Measurements from ENCODE around the gene ETV5.

Gene ETV5

GRCh38 chr3:186108941-186109865, at the start of gene ETV5:
TSS of gene ETV5 (minus strand) at chr3:186109089. CDS start at chr3:186105868, 3,221 bp downstream.
- DNase-seq = peak; percentile 100

GRCh38 chr3:186154641-186155040, 45.8 kb upstream of the ETV5 start:
- DNase-seq = no peak

- DNase-seq = no peak
Observed at GRCh38 chr3:186152889-186153292, 44.0 kb upstream of the ETV5 start.

GRCh38 chr3:186152361-186152798, 43.5 kb upstream of the ETV5 start:
- no peak for DNase-seq

GRCh38 chr3:186151077-186151971, 42.4 kb upstream of the ETV5 start:
- DNase-seq = no peak

GRCh38 chr3:186150041-186150830, 41.3 kb upstream of the ETV5 start:
- no peak for DNase-seq

GRCh38 chr3:186149319-186149960, 40.6 kb upstream of the ETV5 start:
- DNase-seq = no peak

- no peak for DNase-seq
Observed at GRCh38 chr3:186144257-186144656, 35.4 kb upstream of the ETV5 start.

- peak; percentile 89 for DNase-seq
Observed at GRCh38 chr3:186143250-186143649, 34.4 kb upstream of the ETV5 start.

GRCh38 chr3:186142393-186142932, 33.6 kb upstream of the ETV5 start:
- peak; percentile 74 for DNase-seq

GRCh38 chr3:186141790-186142189, 32.9 kb upstream of the ETV5 start:
- peak; percentile 35 for DNase-seq

GRCh38 chr3:186138272-186138981, 29.5 kb upstream of the ETV5 start:
- no peak for DNase-seq

GRCh38 chr3:186137051-186137685, 28.3 kb upstream of the ETV5 start:
- DNase-seq = no peak

GRCh38 chr3:186133980-186134379, 25.1 kb upstream of the ETV5 start:
- no peak for DNase-seq

- no peak for DNase-seq
Observed at GRCh38 chr3:186132487-186132886, 23.6 kb upstream of the ETV5 start.

GRCh38 chr3:186129206-186129605, 20.3 kb upstream of the ETV5 start:
- DNase-seq = no peak

GRCh38 chr3:186128158-186128557, 19.3 kb upstream of the ETV5 start:
- no peak for DNase-seq

GRCh38 chr3:186127463-186127862, 18.6 kb upstream of the ETV5 start:
- DNase-seq = no peak

- DNase-seq = no peak
Observed at GRCh38 chr3:186125118-186125517, 16.2 kb upstream of the ETV5 start.

- no peak for DNase-seq
Observed at GRCh38 chr3:186124592-186124991, 15.7 kb upstream of the ETV5 start.

- DNase-seq = no peak
Observed at GRCh38 chr3:186123012-186123411, 14.1 kb upstream of the ETV5 start.

All from DMS 273 treated with DMSO at 0.1 percent for 48 hours (cell line).